Measurements from ENCODE around the gene ZNF135.

Gene ZNF135

GRCh38 chr19:58060231-58060630, 1.1 kb downstream of the ZNF135 start:
- H3K4me3 Mint-ChIP-seq, result no peak overlapping the region
- no peak for ATAC-seq
- peaks cover 17% of the 10 kb centered on the region for H3K9me3 Mint-ChIP-seq
- DNase-seq (ENCODE audit: low spot score in 2 of 2), result no peak
- no peak overlapping the region for H3K27ac Mint-ChIP-seq
- peaks cover 8% of the 10 kb centered on the region for H3K4me1 Mint-ChIP-seq
- H3K36me3 Mint-ChIP-seq, result no peaks in the 10 kb centered on the region

- no peak overlapping the region for H3K4me3 Mint-ChIP-seq
- peaks cover 34% of the 10 kb centered on the region for H3K9me3 Mint-ChIP-seq
- no peak for DNase-seq (ENCODE audit: low spot score in 2 of 2)
- no peaks in the 10 kb centered on the region for H3K4me1 Mint-ChIP-seq
- H3K36me3 Mint-ChIP-seq, result no peaks in the 10 kb centered on the region
- H3K27ac Mint-ChIP-seq, result no peak overlapping the region
- ATAC-seq, result no peak
Measured at GRCh38 chr19:58063712-58064111, 4.6 kb downstream of the ZNF135 start.

GRCh38 chr19:58067240-58067912, 8.3 kb downstream of the ZNF135 start:
- no peak for ATAC-seq
- no peak overlapping the region for H3K27ac Mint-ChIP-seq
- H3K4me3 Mint-ChIP-seq, result no peak overlapping the region
- peaks cover 39% of the 10 kb centered on the region for H3K9me3 Mint-ChIP-seq
- no peak for DNase-seq (ENCODE audit: low spot score in 2 of 2)
- no peaks in the 10 kb centered on the region for H3K4me1 Mint-ChIP-seq
- no peaks in the 10 kb centered on the region for H3K36me3 Mint-ChIP-seq

- H3K27ac Mint-ChIP-seq, result no peak overlapping the region
- peaks cover 8% of the 10 kb centered on the region for H3K36me3 Mint-ChIP-seq
- H3K4me3 Mint-ChIP-seq, result no peak overlapping the region
- no peaks in the 10 kb centered on the region for H3K4me1 Mint-ChIP-seq
- no peak for ATAC-seq
- no peak for DNase-seq (ENCODE audit: low spot score in 2 of 2)
- peaks cover 22% of the 10 kb centered on the region for H3K9me3 Mint-ChIP-seq
Measured at GRCh38 chr19:58079792-58080191, 20.7 kb downstream of the ZNF135 start.

GRCh38 chr19:58083021-58083420, 23.9 kb downstream of the ZNF135 start:
- H3K27ac Mint-ChIP-seq, result no peak overlapping the region
- DNase-seq (ENCODE audit: low spot score in 2 of 2), result no peak
- ATAC-seq, result no peak
- no peaks in the 10 kb centered on the region for H3K4me1 Mint-ChIP-seq
- peaks cover 8% of the 10 kb centered on the region for H3K36me3 Mint-ChIP-seq
- peaks cover 19% of the 10 kb centered on the region for H3K9me3 Mint-ChIP-seq
- H3K4me3 Mint-ChIP-seq, result no peak overlapping the region

GRCh38 chr19:58084596-58085347, 25.7 kb downstream of the ZNF135 start:
- Mint-ChIP-seq H3K9me3 (peaks cover 19% of the 10 kb centered on the region), H3K4me1 (no peaks in the 10 kb centered on the region), H3K4me3 (no peak overlapping the region), H3K27ac (no peak overlapping the region), H3K36me3 (peaks cover 8% of the 10 kb centered on the region)
- DNase-seq (ENCODE audit: low spot score in 2 of 2) (no peak), ATAC-seq (no peak)

GRCh38 chr19:58085348-58085875, 26.3 kb downstream of the ZNF135 start:
- Mint-ChIP-seq H3K27ac (no peak overlapping the region), H3K4me3 (no peak overlapping the region), H3K36me3 (peaks cover 3% of the 10 kb centered on the region), H3K4me1 (no peaks in the 10 kb centered on the region), H3K9me3 (peaks cover 13% of the 10 kb centered on the region)
- ATAC-seq, result no peak
- DNase-seq (ENCODE audit: low spot score in 2 of 2), result no peak

GRCh38 chr19:58086825-58087710, 28.0 kb downstream of the ZNF135 start:
- H3K4me1 Mint-ChIP-seq, result no peaks in the 10 kb centered on the region
- DNase-seq (ENCODE audit: low spot score in 2 of 2), result no peak
- H3K4me3 Mint-ChIP-seq, result no peak overlapping the region
- no peaks in the 10 kb centered on the region for H3K36me3 Mint-ChIP-seq
- H3K9me3 Mint-ChIP-seq, result peaks cover 3% of the 10 kb centered on the region
- no peak overlapping the region for H3K27ac Mint-ChIP-seq
- ATAC-seq, result no peak

- ATAC-seq (no peak), DNase-seq (ENCODE audit: low spot score in 2 of 2) (no peak)
- Mint-ChIP-seq H3K4me1 (no peaks in the 10 kb centered on the region), H3K4me3 (no peak overlapping the region), H3K27ac (no peak overlapping the region), H3K9me3 (peaks cover 6% of the 10 kb centered on the region), H3K36me3 (no peaks in the 10 kb centered on the region)
Measured at GRCh38 chr19:58088521-58089052, 29.5 kb downstream of the ZNF135 start.

- Mint-ChIP-seq H3K27ac (no peak overlapping the region), H3K36me3 (no peaks in the 10 kb centered on the region), H3K4me3 (no peak overlapping the region), H3K4me1 (no peaks in the 10 kb centered on the region), H3K9me3 (peaks cover 4% of the 10 kb centered on the region)
- DNase-seq (ENCODE audit: low spot score in 2 of 2) (no peak), ATAC-seq (no peak)
Measured at GRCh38 chr19:58089846-58090245, 30.8 kb downstream of the ZNF135 start.

GRCh38 chr19:58091251-58091995, 32.3 kb downstream of the ZNF135 start:
- Mint-ChIP-seq H3K4me1 (no peaks in the 10 kb centered on the region), H3K36me3 (no peaks in the 10 kb centered on the region), H3K9me3 (peaks cover 7% of the 10 kb centered on the region), H3K27ac (no peak overlapping the region), H3K4me3 (no peak overlapping the region)
- DNase-seq (ENCODE audit: low spot score in 2 of 2), result no peak
- no peak for ATAC-seq

GRCh38 chr19:58093071-58093470, 34.0 kb downstream of the ZNF135 start:
- H3K36me3 Mint-ChIP-seq, result peaks cover 4% of the 10 kb centered on the region
- DNase-seq (ENCODE audit: low spot score in 2 of 2), result no peak
- H3K27ac Mint-ChIP-seq, result no peak overlapping the region
- peaks cover 13% of the 10 kb centered on the region for H3K9me3 Mint-ChIP-seq
- H3K4me1 Mint-ChIP-seq, result peaks cover 9% of the 10 kb centered on the region
- no peak overlapping the region for H3K4me3 Mint-ChIP-seq
- no peak for ATAC-seq

- H3K4me1 Mint-ChIP-seq, result peaks cover 16% of the 10 kb centered on the region
- no peak for ATAC-seq
- H3K4me3 Mint-ChIP-seq, result no peak overlapping the region
- no peak for DNase-seq (ENCODE audit: low spot score in 2 of 2)
- peaks cover 11% of the 10 kb centered on the region for H3K36me3 Mint-ChIP-seq
- no peak overlapping the region for H3K27ac Mint-ChIP-seq
- peaks cover 18% of the 10 kb centered on the region for H3K9me3 Mint-ChIP-seq
Measured at GRCh38 chr19:58095328-58095727, 36.2 kb downstream of the ZNF135 start.

- Mint-ChIP-seq H3K4me3 (peak overlapping the region; percentile 93), H3K36me3 (peaks cover 11% of the 10 kb centered on the region), H3K27ac (peak overlapping the region; percentile 100), H3K9me3 (peaks cover 18% of the 10 kb centered on the region), H3K4me1 (peaks cover 16% of the 10 kb centered on the region)
- ATAC-seq (no peak), DNase-seq (ENCODE audit: low spot score in 2 of 2) (no peak)
Measured at GRCh38 chr19:58096884-58097283, 37.8 kb downstream of the ZNF135 start.
